NB4 (cell line): ENCODE data around the gene MAD1L1.

Experiments used
- MAX ChIP-seq: IDR thresholded peaks from 2 replicates; pipeline ENCODE4 v1.6.1; 2011; ENCODE audit warnings: low read depth, low read length
- POLR2A ChIP-seq: IDR thresholded peaks from 2 replicates; pipeline ENCODE4 v1.6.1; 2011; ENCODE audit warnings: mild to moderate bottlenecking; ENCODE audit not compliant: insufficient read length; ENCODE audit errors: extremely low read depth
- TF ChIP-seq, protein P1 (sequence below): IDR thresholded peaks from one replicate; pipeline ENCODE4 v1.5.1; 2012; ENCODE audit warnings: low read depth, low read length

- TF ChIP-seq, protein P1, sequence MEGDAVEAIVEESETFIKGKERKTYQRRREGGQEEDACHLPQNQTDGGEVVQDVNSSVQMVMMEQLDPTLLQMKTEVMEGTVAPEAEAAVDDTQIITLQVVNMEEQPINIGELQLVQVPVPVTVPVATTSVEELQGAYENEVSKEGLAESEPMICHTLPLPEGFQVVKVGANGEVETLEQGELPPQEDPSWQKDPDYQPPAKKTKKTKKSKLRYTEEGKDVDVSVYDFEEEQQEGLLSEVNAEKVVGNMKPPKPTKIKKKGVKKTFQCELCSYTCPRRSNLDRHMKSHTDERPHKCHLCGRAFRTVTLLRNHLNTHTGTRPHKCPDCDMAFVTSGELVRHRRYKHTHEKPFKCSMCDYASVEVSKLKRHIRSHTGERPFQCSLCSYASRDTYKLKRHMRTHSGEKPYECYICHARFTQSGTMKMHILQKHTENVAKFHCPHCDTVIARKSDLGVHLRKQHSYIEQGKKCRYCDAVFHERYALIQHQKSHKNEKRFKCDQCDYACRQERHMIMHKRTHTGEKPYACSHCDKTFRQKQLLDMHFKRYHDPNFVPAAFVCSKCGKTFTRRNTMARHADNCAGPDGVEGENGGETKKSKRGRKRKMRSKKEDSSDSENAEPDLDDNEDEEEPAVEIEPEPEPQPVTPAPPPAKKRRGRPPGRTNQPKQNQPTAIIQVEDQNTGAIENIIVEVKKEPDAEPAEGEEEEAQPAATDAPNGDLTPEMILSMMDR, result no peak
- TF ChIP-seq POLR2A (no peak), MAX (no peak)
These were observed 265.0 kb downstream of the MAD1L1 start for GRCh38 chr7:1967512-1968396.
